ENCODE data around the gene NOS3. TPM values are rescaled to one million over a fixed set of nuclear protein-coding genes. Genes with fewer than 3 reads are reported as not detected.

Gene NOS3
- total and polyA plus RNA-seq, 3 experiments from 2014 or later = 5.2 to 10.6 (median 9.9) TPM

DNA sequence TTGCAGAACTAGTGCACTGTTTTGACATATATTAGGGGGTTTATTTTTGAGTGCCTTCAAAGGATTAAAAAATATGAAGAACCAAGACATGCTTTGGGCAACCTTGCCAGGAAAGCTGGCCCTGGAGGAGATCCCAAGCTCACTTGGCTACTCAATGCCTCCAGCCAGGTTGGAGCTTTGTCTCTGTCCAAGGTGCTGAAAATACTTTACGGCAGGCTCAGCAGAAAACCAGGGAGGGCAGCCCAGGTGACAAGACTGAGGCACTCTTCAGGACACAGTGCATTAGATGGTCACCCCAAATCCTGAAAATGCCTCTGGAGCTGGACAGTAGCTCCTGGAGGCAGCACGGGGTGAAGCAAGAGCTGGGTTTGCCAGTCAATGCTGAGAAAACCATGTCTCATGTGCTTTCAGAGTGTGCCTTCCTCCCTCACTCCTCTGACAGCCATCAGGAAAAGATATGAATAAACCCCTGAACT, 6.9 kb upstream of the NOS3 start:
- Mint-ChIP-seq H3K9me3 (peaks cover 0 to 2% (median 0%) of the 10 kb centered on the region in 5 donors), H3K27me3 (peaks cover 41 to 52% of the 10 kb centered on the region in 2 donors), H3K4me3 (no peak overlapping the region), H3K36me3 (no peaks in the 10 kb centered on the region), H3K27ac (peak overlapping the region in 1 of 8 donors; percentile 30), H3K4me1 (peaks cover 13 to 27% (median 14%) of the 10 kb centered on the region in 3 donors)
- H3K36me3 ChIP-seq (ENCODE audit: insufficient read depth, low read length) = no peaks in the 10 kb centered on the region
- peaks cover 19% of the 10 kb centered on the region for H3K4me1 ChIP-seq (ENCODE audit: insufficient read depth, low read length)
- H3K4me3 ChIP-seq (ENCODE audit: low read length) = no peak overlapping the region
- no peaks in the 10 kb centered on the region for H3K9me3 ChIP-seq (ENCODE audit: low read length)
- ChIA-PET POLR2A (interaction anchor here (0.8 to 1.5 kb wide), 2 partner anchors 9 to 30 kb away, joined by 3 to 7 read pairs; no protein-coding TSS in a partner anchor), CTCF (interaction anchor here (1.0 to 5.5 kb wide), 13 partner anchors 10 to 535 kb away, joined by 3 to 33 read pairs (median 6); partner anchors contain the start of gene SLC4A2)
- peak in 3 of 5 donors; percentile 18 to 50 (median 26) for DNase-seq
- no peak overlapping the region for H3K27ac ChIP-seq (ENCODE audit: low read depth, low read length)
- H3K27me3 ChIP-seq (ENCODE audit: insufficient read depth, low read length, poor library complexity, severe bottlenecking) = peaks cover 15% of the 10 kb centered on the region

DNA sequence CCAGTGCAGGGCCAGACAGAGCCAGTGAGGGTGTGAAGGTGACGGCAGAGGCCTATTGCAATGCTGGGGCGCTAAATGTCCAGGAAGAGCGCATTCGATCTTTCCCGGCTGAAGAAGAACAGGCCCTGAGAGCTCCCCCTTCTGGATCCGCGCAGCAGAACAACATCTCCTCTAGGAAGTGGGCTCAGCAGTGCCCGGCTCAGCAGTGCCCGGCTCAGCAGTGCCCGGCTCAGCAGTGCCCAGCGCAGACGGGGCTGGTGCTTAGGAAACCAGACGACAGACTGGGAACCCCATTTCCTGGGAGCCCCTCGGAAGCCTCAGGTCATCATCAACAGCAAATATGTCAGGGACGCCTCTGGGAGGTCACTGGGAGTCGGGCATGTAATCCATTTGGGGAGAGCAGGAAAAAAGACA, 4.7 kb upstream of the NOS3 start:
- DNase-seq = peak in 2 of 5 donors; percentile 33 to 46
- ChIA-PET POLR2A (no interaction called here), CTCF (interaction anchor here (0.7 to 5.5 kb wide), 16 partner anchors 8 to 125 kb away, joined by 3 to 33 read pairs (median 6); partner anchors contain the start of gene ABCB8)
- H3K9me3 ChIP-seq (ENCODE audit: low read length) = peaks cover 12% of the 10 kb centered on the region
- no peak overlapping the region for H3K4me3 Mint-ChIP-seq
- H3K4me1 ChIP-seq (ENCODE audit: insufficient read depth, low read length) = peaks cover 17% of the 10 kb centered on the region
- no peak overlapping the region for H3K27ac ChIP-seq (ENCODE audit: low read depth, low read length)
- H3K4me3 ChIP-seq (ENCODE audit: low read length) = no peak overlapping the region
- H3K36me3 Mint-ChIP-seq = peaks cover 0 to 12% (median 0%) of the 10 kb centered on the region in 3 donors
- peaks cover 12 to 24% (median 15%) of the 10 kb centered on the region in 3 donors for H3K4me1 Mint-ChIP-seq
- H3K27ac Mint-ChIP-seq = peak overlapping the region in 1 of 8 donors; percentile 43
- H3K36me3 ChIP-seq (ENCODE audit: insufficient read depth, low read length) = no peaks in the 10 kb centered on the region
- H3K27me3 ChIP-seq (ENCODE audit: insufficient read depth, low read length, poor library complexity, severe bottlenecking) = peaks cover 4% of the 10 kb centered on the region
- H3K9me3 Mint-ChIP-seq = peaks cover 6 to 18% (median 11%) of the 10 kb centered on the region in 5 donors
- H3K27me3 Mint-ChIP-seq = peaks cover 31 to 52% of the 10 kb centered on the region in 2 donors

DNA sequence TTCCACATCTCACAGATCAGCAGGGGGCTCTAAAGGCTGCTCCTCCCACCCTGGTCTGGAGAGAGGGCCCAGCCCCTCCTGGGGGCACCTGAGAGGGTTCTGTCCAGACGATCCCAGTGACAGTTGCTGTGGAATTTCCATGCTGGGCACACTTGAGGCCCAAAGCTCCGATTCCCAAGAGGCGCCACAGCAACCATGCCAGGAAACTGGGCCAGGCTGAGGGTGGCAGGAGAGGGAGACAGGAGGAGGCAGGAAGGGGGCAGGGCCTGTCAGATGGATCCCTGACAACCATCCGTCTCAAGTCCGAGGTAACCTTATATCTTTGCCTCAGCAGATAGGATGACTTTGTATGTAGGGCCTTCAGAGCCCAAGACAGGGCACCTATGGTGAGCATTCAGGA, 4.3 kb upstream of the NOS3 start:
- H3K4me1 ChIP-seq (ENCODE audit: insufficient read depth, low read length) = peaks cover 17% of the 10 kb centered on the region
- no peaks in the 10 kb centered on the region for H3K27me3 ChIP-seq (ENCODE audit: insufficient read depth, low read length, poor library complexity, severe bottlenecking)
- Mint-ChIP-seq H3K27me3 (peaks cover 27 to 47% of the 10 kb centered on the region in 2 donors), H3K4me1 (peaks cover 12 to 24% (median 15%) of the 10 kb centered on the region in 3 donors), H3K36me3 (peaks cover 0 to 15% (median 0%) of the 10 kb centered on the region in 3 donors), H3K4me3 (no peak overlapping the region), H3K9me3 (peaks cover 6 to 19% (median 14%) of the 10 kb centered on the region in 5 donors), H3K27ac (no peak overlapping the region)
- no peaks in the 10 kb centered on the region for H3K36me3 ChIP-seq (ENCODE audit: insufficient read depth, low read length)
- no peak for DNase-seq
- CTCF ChIA-PET = interaction anchor here (0.7 to 5.5 kb wide), 11 partner anchors 8 to 109 kb away, joined by 3 to 33 read pairs (median 13); no protein-coding TSS in a partner anchor
- POLR2A ChIA-PET = interaction anchor here (0.7 kb wide), 1 partner anchor 32 kb away, joined by 6 read pairs; no protein-coding TSS in a partner anchor
- no peak overlapping the region for H3K4me3 ChIP-seq (ENCODE audit: low read length)
- H3K9me3 ChIP-seq (ENCODE audit: low read length) = peaks cover 12% of the 10 kb centered on the region
- no peak overlapping the region for H3K27ac ChIP-seq (ENCODE audit: low read depth, low read length)

DNA sequence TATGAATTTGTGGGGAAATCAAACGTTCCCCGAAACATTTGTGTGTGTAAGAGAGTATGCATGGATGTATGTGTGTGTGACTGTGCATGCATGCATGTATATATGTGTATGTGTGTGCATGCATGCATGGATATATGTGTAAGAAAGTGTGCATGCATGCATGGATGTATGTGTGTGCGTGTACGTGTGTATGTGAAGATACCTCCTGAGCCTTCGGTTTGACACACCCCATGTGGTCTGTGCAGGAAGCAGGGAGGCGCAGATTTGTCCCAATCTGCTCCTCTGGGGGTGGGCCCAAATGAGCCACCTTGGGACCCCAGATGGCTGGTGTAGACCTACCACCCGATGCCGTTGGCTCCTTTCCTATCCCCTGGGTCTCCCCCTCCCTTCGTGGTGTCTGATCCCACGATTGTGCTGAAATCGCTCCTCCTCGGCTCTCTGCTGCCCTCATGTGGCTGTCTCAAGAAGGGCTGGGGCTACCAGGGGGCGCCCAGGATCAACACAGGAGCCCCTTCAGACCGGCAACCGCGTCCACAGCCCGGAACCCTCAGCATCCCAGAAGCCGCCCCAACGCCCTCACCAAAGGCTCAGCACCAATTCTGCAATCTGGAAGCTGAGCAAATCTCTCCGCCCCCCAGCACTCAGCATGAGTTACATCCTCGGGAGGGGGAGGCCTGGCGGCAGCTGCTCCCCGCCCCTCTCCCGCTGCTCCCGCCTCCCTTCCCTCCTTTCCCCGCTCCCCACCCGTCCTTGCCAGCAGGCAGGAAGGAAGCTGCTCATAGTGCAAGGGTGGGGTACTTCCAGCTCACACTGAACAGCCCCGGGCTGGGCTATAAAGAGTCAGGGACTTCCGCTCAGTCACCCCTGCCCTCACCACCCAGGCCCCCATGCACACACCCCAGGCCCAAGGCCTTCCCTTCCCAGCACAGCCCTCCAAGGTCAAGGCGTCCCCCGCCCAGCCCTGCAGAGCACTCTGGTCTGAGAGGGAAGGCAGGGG, 2.3 kb upstream of the NOS3 start:
- Mint-ChIP-seq H3K4me3 (peak overlapping the region in 5 of 7 donors; percentile 15 to 65 (median 54)), H3K9me3 (peaks cover 6 to 19% (median 14%) of the 10 kb centered on the region in 5 donors), H3K27me3 (peaks cover 18 to 31% of the 10 kb centered on the region in 2 donors), H3K27ac (peak overlapping the region in 2 of 8 donors; percentile 29 to 64), H3K36me3 (peaks cover 0 to 15% (median 0%) of the 10 kb centered on the region in 3 donors), H3K4me1 (peaks cover 12 to 24% (median 15%) of the 10 kb centered on the region in 3 donors)
- Histone ChIP-seq H3K27ac (ENCODE audit: low read depth, low read length) (no peak overlapping the region), H3K27me3 (ENCODE audit: insufficient read depth, low read length, poor library complexity, severe bottlenecking) (no peaks in the 10 kb centered on the region), H3K4me1 (ENCODE audit: insufficient read depth, low read length) (peaks cover 17% of the 10 kb centered on the region), H3K4me3 (ENCODE audit: low read length) (peak overlapping the region; percentile 38), H3K36me3 (ENCODE audit: insufficient read depth, low read length) (no peaks in the 10 kb centered on the region), H3K9me3 (ENCODE audit: low read length) (peaks cover 12% of the 10 kb centered on the region)
- peak; percentile 54 to 75 (median 62) for DNase-seq
- POLR2A ChIA-PET = interaction anchor here (0.6 kb wide), 1 partner anchor 30 kb away, joined by 3 read pairs; no protein-coding TSS in a partner anchor
- CTCF ChIA-PET = interaction anchor here (0.8 to 4.7 kb wide), 9 partner anchors 9 to 90 kb away, joined by 3 to 31 read pairs (median 11); no protein-coding TSS in a partner anchor

DNA sequence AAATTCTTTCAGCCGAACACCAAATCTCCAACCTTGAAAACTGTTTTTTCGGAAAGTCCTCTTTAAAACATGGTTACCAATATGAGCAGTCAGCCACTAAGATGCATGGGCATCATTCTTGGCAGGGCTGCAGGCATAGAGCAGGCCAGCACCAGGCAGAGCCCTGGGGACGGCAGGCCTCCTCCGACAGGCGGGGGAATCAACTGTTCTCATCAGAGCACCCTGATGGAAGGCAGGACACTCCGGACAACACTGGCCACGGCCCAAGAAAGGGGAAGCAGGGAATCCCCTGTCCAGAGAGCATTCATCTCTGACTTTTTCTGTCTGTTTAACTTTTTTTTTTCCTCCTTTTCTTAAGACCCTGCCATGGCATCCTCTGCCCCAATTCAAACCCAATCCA, 1.4 kb upstream of the NOS3 start:
- POLR2A ChIA-PET = interaction anchor here (0.6 kb wide), 1 partner anchor 29 kb away, joined by 3 read pairs; no protein-coding TSS in a partner anchor
- H3K4me1 ChIP-seq (ENCODE audit: insufficient read depth, low read length) = peaks cover 25% of the 10 kb centered on the region
- H3K27ac ChIP-seq (ENCODE audit: low read depth, low read length) = no peak overlapping the region
- H3K36me3 ChIP-seq (ENCODE audit: insufficient read depth, low read length) = no peaks in the 10 kb centered on the region
- Mint-ChIP-seq H3K9me3 (peaks cover 6 to 19% (median 14%) of the 10 kb centered on the region in 5 donors), H3K4me1 (peaks cover 19 to 29% (median 19%) of the 10 kb centered on the region in 3 donors), H3K27me3 (peaks cover 11 to 28% of the 10 kb centered on the region in 2 donors), H3K4me3 (no peak overlapping the region), H3K36me3 (peaks cover 0 to 15% (median 0%) of the 10 kb centered on the region in 3 donors), H3K27ac (no peak overlapping the region)
- DNase-seq = no peak
- H3K27me3 ChIP-seq (ENCODE audit: insufficient read depth, low read length, poor library complexity, severe bottlenecking) = no peaks in the 10 kb centered on the region
- peaks cover 12% of the 10 kb centered on the region for H3K9me3 ChIP-seq (ENCODE audit: low read length)
- CTCF ChIA-PET = interaction anchor here (1.3 to 4.7 kb wide), 8 partner anchors 8 to 91 kb away, joined by 4 to 31 read pairs (median 13); partner anchors contain the start of gene ABCB8
- H3K4me3 ChIP-seq (ENCODE audit: low read length) = no peak overlapping the region

DNA sequence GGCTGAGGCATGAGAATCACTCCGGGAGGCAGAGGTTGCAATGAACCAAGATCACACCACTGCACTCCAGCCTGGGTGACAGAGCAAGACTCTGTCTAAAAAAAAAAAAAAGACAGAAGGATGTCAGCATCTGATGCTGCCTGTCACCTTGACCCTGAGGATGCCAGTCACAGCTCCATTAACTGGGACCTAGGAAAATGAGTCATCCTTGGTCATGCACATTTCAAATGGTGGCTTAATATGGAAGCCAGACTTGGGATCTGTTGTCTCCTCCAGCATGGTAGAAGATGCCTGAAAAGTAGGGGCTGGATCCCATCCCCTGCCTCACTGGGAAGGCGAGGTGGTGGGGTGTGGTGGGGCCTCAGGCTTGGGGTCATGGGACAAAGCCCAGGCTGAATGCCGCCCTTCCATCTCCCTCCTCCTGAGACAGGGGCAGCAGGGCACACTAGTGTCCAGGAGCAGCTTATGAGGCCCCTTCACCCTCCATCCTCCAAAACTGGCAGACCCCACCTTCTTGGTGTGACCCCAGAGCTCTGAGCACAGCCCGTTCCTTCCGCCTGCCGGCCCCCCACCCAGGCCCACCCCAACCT, 1.3 kb downstream of the NOS3 start:
- Mint-ChIP-seq H3K9me3 (peaks cover 6 to 19% (median 14%) of the 10 kb centered on the region in 5 donors), H3K4me3 (no peak overlapping the region), H3K27me3 (peaks cover 4 to 15% of the 10 kb centered on the region in 2 donors), H3K4me1 (peaks cover 16 to 27% (median 19%) of the 10 kb centered on the region in 3 donors), H3K27ac (no peak overlapping the region), H3K36me3 (peaks cover 0 to 15% (median 0%) of the 10 kb centered on the region in 3 donors)
- ChIA-PET CTCF (interaction anchor here (0.7 to 4.7 kb wide), 4 partner anchors 18 to 94 kb away, joined by 4 to 31 read pairs (median 5); no protein-coding TSS in a partner anchor), POLR2A (interaction anchor here (0.6 kb wide), 1 partner anchor 40 kb away, joined by 3 read pairs; no protein-coding TSS in a partner anchor)
- no peak for DNase-seq
- no peaks in the 10 kb centered on the region for H3K36me3 ChIP-seq (ENCODE audit: insufficient read depth, low read length)
- H3K4me3 ChIP-seq (ENCODE audit: low read length) = no peak overlapping the region
- H3K9me3 ChIP-seq (ENCODE audit: low read length) = peaks cover 12% of the 10 kb centered on the region
- H3K4me1 ChIP-seq (ENCODE audit: insufficient read depth, low read length) = peaks cover 40% of the 10 kb centered on the region
- H3K27ac ChIP-seq (ENCODE audit: low read depth, low read length) = no peak overlapping the region
- no peaks in the 10 kb centered on the region for H3K27me3 ChIP-seq (ENCODE audit: insufficient read depth, low read length, poor library complexity, severe bottlenecking)

DNA sequence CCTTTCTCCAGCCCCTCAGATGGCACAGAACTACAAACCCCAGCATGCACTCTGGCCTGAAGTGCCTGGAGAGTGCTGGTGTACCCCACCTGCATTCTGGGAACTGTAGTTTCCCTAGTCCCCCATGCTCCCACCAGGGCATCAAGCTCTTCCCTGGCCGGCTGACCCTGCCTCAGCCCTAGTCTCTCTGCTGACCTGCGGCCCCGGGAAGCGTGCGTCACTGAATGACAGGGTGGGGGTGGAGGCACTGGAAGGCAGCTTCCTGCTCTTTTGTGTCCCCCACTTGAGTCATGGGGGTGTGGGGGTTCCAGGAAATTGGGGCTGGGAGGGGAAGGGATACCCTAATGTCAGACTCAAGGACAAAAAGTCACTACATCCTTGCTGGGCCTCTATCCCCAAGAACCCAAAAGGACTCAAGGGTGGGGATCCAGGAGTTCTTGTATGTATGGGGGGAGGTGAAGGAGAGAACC, 2.1 kb downstream of the NOS3 start:
- peaks cover 20 to 31% (median 21%) of the 10 kb centered on the region in 3 donors for H3K4me1 Mint-ChIP-seq
- POLR2A ChIA-PET = no interaction called here
- no peaks in the 10 kb centered on the region for H3K36me3 ChIP-seq (ENCODE audit: insufficient read depth, low read length)
- peaks cover 4 to 19% of the 10 kb centered on the region in 2 donors for H3K27me3 Mint-ChIP-seq
- no peaks in the 10 kb centered on the region for H3K27me3 ChIP-seq (ENCODE audit: insufficient read depth, low read length, poor library complexity, severe bottlenecking)
- no peak overlapping the region for H3K4me3 Mint-ChIP-seq
- H3K9me3 ChIP-seq (ENCODE audit: low read length) = peaks cover 12% of the 10 kb centered on the region
- no peak overlapping the region for H3K27ac ChIP-seq (ENCODE audit: low read depth, low read length)
- peak overlapping the region in 1 of 8 donors; percentile 40 for H3K27ac Mint-ChIP-seq
- H3K4me3 ChIP-seq (ENCODE audit: low read length) = no peak overlapping the region
- H3K4me1 ChIP-seq (ENCODE audit: insufficient read depth, low read length) = peaks cover 42% of the 10 kb centered on the region
- DNase-seq = no peak
- CTCF ChIA-PET = interaction anchor here (0.7 to 4.7 kb wide), 6 partner anchors 15 to 94 kb away, joined by 3 to 31 read pairs (median 5); no protein-coding TSS in a partner anchor
- peaks cover 0 to 15% (median 0%) of the 10 kb centered on the region in 3 donors for H3K36me3 Mint-ChIP-seq
- peaks cover 6 to 19% (median 14%) of the 10 kb centered on the region in 5 donors for H3K9me3 Mint-ChIP-seq

Measured in CD8-positive, alpha-beta memory T cell (primary cell).